Progenitor cell of endocrine pancreas (in vitro differentiated cells): ENCODE data around the gene KIF18B. TPM values are rescaled to one million over a fixed set of nuclear protein-coding genes. Genes with fewer than 3 reads are reported as not detected.
A peak's percentile ranks its signal among the peaks of the same experiment; 100 is the strongest.

Experiments used
- DNase-seq: peaks from one replicate; pipeline ENCODE4 v3.0.0; 2021; ENCODE audit warnings: low spot score; ENCODE audit not compliant: unreplicated experiment
- H3K27ac Mint-ChIP-seq: 2 replicates; pipeline ENCODE4 v1.8.0; 2021; ENCODE audit warnings: mild to moderate bottlenecking, moderate library complexity, mixed read lengths
- H3K27me3 Mint-ChIP-seq: 2 replicates; pipeline ENCODE4 v1.8.0; 2021; ENCODE audit warnings: mixed read lengths
- H3K36me3 Mint-ChIP-seq: 2 replicates; pipeline ENCODE4 v1.8.0; 2022; ENCODE audit warnings: mixed read lengths; ENCODE audit not compliant: insufficient read depth
- H3K4me1 Mint-ChIP-seq: 2 replicates; pipeline ENCODE4 v1.8.0; 2021; ENCODE audit warnings: low read depth, mixed read lengths
- H3K4me3 Mint-ChIP-seq: 2 replicates; pipeline ENCODE4 v1.8.0; 2021; ENCODE audit warnings: low read depth, mild to moderate bottlenecking, moderate library complexity, mixed read lengths
- H3K9me3 Mint-ChIP-seq: 2 replicates; pipeline ENCODE4 v1.8.0; 2021; ENCODE audit warnings: low read depth, mixed read lengths
- total RNA-seq: library from RNA; stranded (reverse); gene quantifications from 2 replicates; pipeline ENCODE4 v1.2.1, GENCODE V29; 2021
- TF ChIP-seq, protein P1 (sequence below): fragments of 200-600 bp; sonication (generic); IDR thresholded peaks from one replicate; pipeline ENCODE4 v1.5.0; 2021; ENCODE audit warnings: antibody characterized with exemption, mild to moderate bottlenecking; ENCODE audit not compliant: unreplicated experiment

Gene KIF18B
- total RNA-seq, 1 donor from 2014 or later = 27.7 TPM

- Mint-ChIP-seq H3K27me3 (peaks cover 42% of the 10 kb centered on the region), H3K9me3 (no peaks in the 10 kb centered on the region), H3K4me1 (no peaks in the 10 kb centered on the region), H3K36me3 (no peaks in the 10 kb centered on the region), H3K27ac (no peak overlapping the region), H3K4me3 (no peak overlapping the region)
- no peak for DNase-seq
- TF ChIP-seq, protein P1, sequence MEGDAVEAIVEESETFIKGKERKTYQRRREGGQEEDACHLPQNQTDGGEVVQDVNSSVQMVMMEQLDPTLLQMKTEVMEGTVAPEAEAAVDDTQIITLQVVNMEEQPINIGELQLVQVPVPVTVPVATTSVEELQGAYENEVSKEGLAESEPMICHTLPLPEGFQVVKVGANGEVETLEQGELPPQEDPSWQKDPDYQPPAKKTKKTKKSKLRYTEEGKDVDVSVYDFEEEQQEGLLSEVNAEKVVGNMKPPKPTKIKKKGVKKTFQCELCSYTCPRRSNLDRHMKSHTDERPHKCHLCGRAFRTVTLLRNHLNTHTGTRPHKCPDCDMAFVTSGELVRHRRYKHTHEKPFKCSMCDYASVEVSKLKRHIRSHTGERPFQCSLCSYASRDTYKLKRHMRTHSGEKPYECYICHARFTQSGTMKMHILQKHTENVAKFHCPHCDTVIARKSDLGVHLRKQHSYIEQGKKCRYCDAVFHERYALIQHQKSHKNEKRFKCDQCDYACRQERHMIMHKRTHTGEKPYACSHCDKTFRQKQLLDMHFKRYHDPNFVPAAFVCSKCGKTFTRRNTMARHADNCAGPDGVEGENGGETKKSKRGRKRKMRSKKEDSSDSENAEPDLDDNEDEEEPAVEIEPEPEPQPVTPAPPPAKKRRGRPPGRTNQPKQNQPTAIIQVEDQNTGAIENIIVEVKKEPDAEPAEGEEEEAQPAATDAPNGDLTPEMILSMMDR = no peak
Measured at GRCh38 chr17:44914698-44915271, 32.8 kb downstream of the KIF18B start.

DNA sequence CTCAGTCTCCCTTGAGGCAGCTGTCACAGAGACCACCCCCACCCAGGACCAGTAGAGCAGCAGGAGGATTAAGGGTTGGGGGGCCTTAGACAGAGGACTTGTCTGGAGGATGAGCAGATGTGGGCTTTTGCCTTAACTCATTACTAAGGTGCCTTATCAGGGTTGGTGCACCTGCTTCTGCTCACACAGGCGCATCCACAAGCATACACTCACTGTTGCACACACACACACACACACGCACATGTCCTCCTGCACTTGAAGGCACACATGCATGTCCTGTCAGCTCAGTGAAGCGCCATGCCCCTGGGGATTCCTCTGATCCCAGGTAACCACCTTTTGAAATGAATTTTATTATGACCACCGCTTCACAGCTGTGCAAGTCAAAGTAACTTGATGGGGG lies 33.4 kb downstream of the KIF18B start:
- peaks cover 47% of the 10 kb centered on the region for H3K27me3 Mint-ChIP-seq

DNA sequence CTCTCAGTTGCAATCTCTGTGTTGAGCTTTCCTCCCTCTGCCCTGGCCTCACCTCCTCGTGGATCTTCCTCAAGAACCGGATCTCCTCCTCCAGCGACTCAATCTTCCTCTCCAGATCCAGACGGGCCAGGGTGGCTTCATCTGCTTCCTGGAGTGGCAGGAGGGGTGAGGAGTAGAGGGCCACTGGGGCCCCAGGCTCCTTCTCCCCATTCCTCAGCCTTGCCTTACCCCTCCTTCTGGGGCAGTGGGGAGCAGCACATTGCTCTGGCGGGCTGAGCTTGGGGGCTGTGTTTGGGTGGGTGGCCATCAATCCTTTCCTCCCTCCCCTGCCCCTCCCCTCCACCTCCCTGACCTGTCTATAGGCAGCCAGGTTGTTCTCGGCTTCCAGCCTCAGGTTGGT lies 33.9 kb downstream of the KIF18B start:
- no peak for DNase-seq
- H3K9me3 Mint-ChIP-seq = no peaks in the 10 kb centered on the region
- peaks cover 50% of the 10 kb centered on the region for H3K27me3 Mint-ChIP-seq
- no peak overlapping the region for H3K4me3 Mint-ChIP-seq
- H3K4me1 Mint-ChIP-seq = no peaks in the 10 kb centered on the region
- TF ChIP-seq, protein P1 = no peak
- no peaks in the 10 kb centered on the region for H3K36me3 Mint-ChIP-seq
- H3K27ac Mint-ChIP-seq = no peak overlapping the region

More for the DNA sequence above, 33.4 kb downstream of the KIF18B start:
- Mint-ChIP-seq H3K9me3 (no peaks in the 10 kb centered on the region), H3K27ac (no peak overlapping the region), H3K4me3 (no peak overlapping the region), H3K36me3 (no peaks in the 10 kb centered on the region), H3K4me1 (no peaks in the 10 kb centered on the region)
- DNase-seq = no peak
- TF ChIP-seq, protein P1 = no peak

DNA sequence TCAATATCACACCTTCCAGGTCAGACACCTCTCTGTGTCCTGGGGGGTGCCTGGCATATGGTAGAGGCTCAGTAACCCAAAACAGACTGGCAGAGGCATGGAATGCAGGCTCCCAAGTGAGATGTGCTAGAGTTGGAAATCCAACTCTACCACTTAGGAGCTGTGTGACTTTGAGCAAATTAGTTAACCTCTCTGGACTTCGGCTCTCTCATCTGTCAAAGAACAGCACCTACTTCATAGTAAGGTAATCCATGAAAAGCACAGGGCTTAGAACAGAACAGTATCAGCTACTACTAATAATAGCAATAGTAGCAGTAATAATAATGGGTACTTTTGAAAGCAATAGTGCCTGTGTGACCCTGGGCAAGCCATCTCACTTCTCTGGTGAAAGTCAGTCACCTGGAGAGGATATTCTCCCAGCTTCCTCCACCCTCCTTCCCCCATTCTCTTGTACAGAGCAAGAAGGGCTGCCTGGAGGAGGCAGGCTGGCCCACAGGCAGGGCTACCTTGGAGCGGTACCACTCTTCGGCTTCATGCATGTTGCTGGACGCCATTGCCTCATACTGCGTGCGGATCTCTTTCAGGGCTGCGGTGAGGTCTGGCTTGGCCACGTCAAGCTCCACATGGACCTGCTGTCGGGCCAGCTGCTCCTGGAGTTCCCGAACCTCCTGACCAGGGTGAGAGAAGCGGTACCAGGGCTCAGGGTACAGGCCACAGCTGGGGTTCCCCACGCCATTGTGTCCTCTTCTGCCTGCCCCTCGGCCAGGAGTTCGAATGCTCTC lies 34.6 kb downstream of the KIF18B start:
- H3K4me3 Mint-ChIP-seq = no peak overlapping the region
- TF ChIP-seq, protein P1 = no peak
- no peaks in the 10 kb centered on the region for H3K36me3 Mint-ChIP-seq
- H3K4me1 Mint-ChIP-seq = no peaks in the 10 kb centered on the region
- no peak overlapping the region for H3K27ac Mint-ChIP-seq
- H3K9me3 Mint-ChIP-seq = no peaks in the 10 kb centered on the region
- DNase-seq = no peak
- peaks cover 52% of the 10 kb centered on the region for H3K27me3 Mint-ChIP-seq

DNA sequence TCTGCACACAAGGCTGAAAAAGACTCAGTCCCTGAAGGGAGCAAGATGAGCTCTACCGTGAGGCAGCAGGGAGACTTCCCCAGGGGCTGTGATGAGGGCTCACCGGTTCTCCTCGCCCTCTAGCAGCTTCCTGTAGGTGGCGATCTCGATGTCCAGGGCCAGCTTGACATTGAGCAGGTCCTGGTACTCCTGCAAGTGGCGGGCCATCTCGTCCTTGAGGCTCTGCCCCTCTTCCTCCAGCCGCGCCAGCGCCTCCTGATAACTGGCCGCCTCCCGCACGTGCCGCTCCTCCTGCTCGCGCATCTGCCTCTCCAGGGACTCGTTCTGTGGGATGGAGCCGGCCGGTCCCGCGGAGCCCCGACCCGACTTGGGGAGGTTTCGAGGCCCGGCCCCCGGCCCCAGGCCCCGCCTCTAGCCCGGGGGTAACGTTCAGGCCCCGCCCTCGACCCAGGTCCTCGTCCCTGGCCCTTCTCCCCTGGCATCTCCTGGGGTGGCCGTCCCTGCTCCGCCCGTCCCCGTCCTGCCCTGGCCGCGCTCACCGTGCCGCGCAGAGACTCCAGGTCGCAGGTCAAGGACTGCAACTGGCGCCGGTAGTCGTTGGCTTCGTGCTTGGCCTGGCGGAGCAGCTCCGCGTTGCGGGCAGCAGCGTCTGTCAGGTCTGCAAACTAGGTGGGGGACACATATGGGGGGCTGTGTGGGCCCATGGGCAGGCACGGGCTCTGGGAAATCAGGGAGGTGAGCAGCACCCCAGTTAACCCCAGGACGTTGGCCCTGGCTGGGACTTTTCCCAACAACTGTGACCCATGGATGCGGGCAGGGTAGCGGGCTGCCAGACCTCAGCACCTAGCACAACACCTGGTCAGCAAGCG lies 36.2 kb downstream of the KIF18B start:
- Mint-ChIP-seq H3K4me3 (peak overlapping the region; percentile 50), H3K4me1 (no peaks in the 10 kb centered on the region), H3K9me3 (no peaks in the 10 kb centered on the region), H3K27me3 (peaks cover 54% of the 10 kb centered on the region), H3K36me3 (no peaks in the 10 kb centered on the region), H3K27ac (no peak overlapping the region)
- peak; percentile 58 for DNase-seq
- TF ChIP-seq, protein P1 = peak; percentile 71
